ENCODE results near the gene EIF3C. TPM values are rescaled to one million over a fixed set of nuclear protein-coding genes. Genes with fewer than 3 reads are reported as not detected.

EIF3C gene
- total RNA-seq, 2 donors from 2014 or later, result 257 to 259 TPM

Other genes with a start within 250 kb of the EIF3C start
- gene NPIPB7, start 239.1 kb upstream of the EIF3C start, total RNA-seq, result not detected
- gene CLN3, start 219.4 kb upstream of the EIF3C start, total RNA-seq, result 10 to 100 TPM; 44.6 to 57.1 TPM
- 10 to 100 TPM; 12.6 to 13.6 TPM for gene APOBR, start 216.8 kb upstream of the EIF3C start, total RNA-seq
- not detected for gene IL27, start 204.6 kb upstream of the EIF3C start, total RNA-seq
- gene NUPR1, start 172.5 kb upstream of the EIF3C start, total RNA-seq, result under 1 TPM; 0.07 to 0.13 TPM
- 10 to 100 TPM; 49.7 to 53.7 TPM for gene SGF29, start 157.5 kb upstream of the EIF3C start, total RNA-seq
- gene SULT1A2, start 114.4 kb upstream of the EIF3C start, total RNA-seq, result under 1 TPM in 1 of 2 donors, not detected in 1; 0.22 TPM
- gene SULT1A1, start 101.4 kb upstream of the EIF3C start, total RNA-seq, result 10 to 100 TPM; 10.6 to 14.4 TPM
- gene NPIPB8, start 73.4 kb upstream of the EIF3C start, total RNA-seq, result 1 to 10 TPM in 1 of 2 donors, not detected in 1; 1.2 TPM
- gene NPIPB9, start 40.3 kb downstream of the EIF3C start, total RNA-seq, result 1 to 10 TPM; 1.4 to 6.6 TPM
- gene ATXN2L, start 111.5 kb downstream of the EIF3C start, total RNA-seq, result 100 to 1,000 TPM; 348 to 372 TPM
- gene TUFM, start 134.9 kb downstream of the EIF3C start, total RNA-seq, result 100 to 1,000 TPM in 1 of 2 donors, 10 to 100 TPM in 1; 78.5 to 103 TPM
- 10 to 100 TPM; 69.1 to 77.7 TPM for gene SH2B1, start 152.4 kb downstream of the EIF3C start, total RNA-seq
- 1 to 10 TPM in 1 of 2 donors, under 1 TPM in 1; 0.75 to 1.7 TPM for gene ATP2A1, start 167.0 kb downstream of the EIF3C start, total RNA-seq
- 10 to 100 TPM; 25.2 to 25.3 TPM for gene RABEP2, start 213.8 kb downstream of the EIF3C start, total RNA-seq
- 1 to 10 TPM in 1 of 2 donors, not detected in 1; 4.0 TPM for gene CD19, start 220.5 kb downstream of the EIF3C start, total RNA-seq
- 10 to 100 TPM; 67.7 to 70.9 TPM for gene NFATC2IP, start 239.5 kb downstream of the EIF3C start, total RNA-seq